Heart left ventricle (tissue), 13 donors: ENCODE measurements around the gene IGFL2.

ENCODE experiments used
- CTCF ChIP-seq, 12 donors: fragments of 200-600 bp; sonication (generic) in 4 of 12; IDR thresholded peaks; one replicate each; pipeline versions ENCODE4 v1.5.0 to v1.8.0; 2018 to 2022; ENCODE audit warnings: antibody characterized with exemption in 12 of 12, mild to moderate bottlenecking in 5 of 12
- POLR2A ChIP-seq, 2 donors: fragments of 450-650 bp; IDR thresholded peaks; one replicate each; pipeline ENCODE4 v1.6.1; 2017; ENCODE audit warnings: antibody characterized with exemption in 2 of 2, mild to moderate bottlenecking in 2 of 2, moderate library complexity in 2 of 2
- donor health status: ischemic (EF 13 %, LVEDD 7.1; RV severe dilation, severe dysfunction).
- donor health status: DM: no; HTN: yes; CAD: no.
- donor health status: DM: no; HTN: no; CAD: no.
- donor health status: ischemic (EF 25% LVEDD 6.9; RV normal size, moderate dysfunction).
- donor health status: ischemic (EF 25% LVEDD 5.7; RV mildly dilated, moderate dysfunction).
- donor health status: ischemic (EF 35%, LVEDD 5.7; RV mildly dilated, moderate dysfunction).
- donor health status: nonischemic (EF 11% LVEDD 7.7; RV severe dilation, severe dysfunction).
- donor health status: DM: yes; HTN: yes; CAD: no.
- donor health status: PGD.
- donor health status: ischemic (EF 29% LVEDD 5.4; RV normal size, mild dysfunction).
- donor health status: nonischemic (EF 23%, LVEDD 6.1; RV moderate dilation, normal function).

GRCh38 chr19:46162731-46163130 is 14.7 kb downstream of the IGFL2 start:
- TF ChIP-seq CTCF (IDR thresholded peaks at IDR 0.05) (no peak), POLR2A (IDR thresholded peaks at IDR 0.05) (no peak)
